Lower leg skin (tissue), 3 donors: ENCODE results near the gene UBL4A.

Source experiments
- POLR2A ChIP-seq, 2 donors: fragments of 450-650 bp; IDR thresholded peaks; one replicate each; pipeline ENCODE4 v1.6.1; 2016 to 2017; ENCODE audit warnings: antibody characterized with exemption in 2 of 2, mild to moderate bottlenecking in 1 of 2, moderate library complexity in 1 of 2
- TF ChIP-seq, protein P1 (sequence below), 3 donors: fragments of 450-650 bp; IDR thresholded peaks; one replicate each; pipeline ENCODE4 v1.5.1; 2016; ENCODE audit warnings: antibody characterized with exemption in 3 of 3, mild to moderate bottlenecking in 3 of 3, moderate library complexity in 2 of 3

DNA sequence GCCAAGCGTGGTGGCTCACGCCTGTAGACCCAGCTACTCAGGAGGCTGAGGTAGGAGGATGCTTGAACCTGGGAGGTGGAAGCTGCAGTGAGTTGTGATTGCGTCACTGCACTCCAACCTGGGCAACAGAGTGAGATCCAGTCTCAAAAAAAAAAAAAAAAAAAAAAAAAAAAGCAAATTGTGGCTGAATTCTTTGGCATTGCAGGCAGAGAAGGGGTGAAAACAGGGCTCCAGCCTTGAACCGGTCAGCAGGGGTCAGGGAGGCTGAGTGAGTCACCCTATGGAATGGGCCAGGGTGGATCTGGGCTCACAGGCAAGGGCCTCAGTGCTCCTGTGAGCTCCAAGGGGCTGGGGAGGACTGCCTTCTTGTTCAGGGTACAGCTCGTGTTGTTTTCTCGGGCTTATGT is 42.8 kb upstream of the UBL4A start:
- TF ChIP-seq, protein P1, sequence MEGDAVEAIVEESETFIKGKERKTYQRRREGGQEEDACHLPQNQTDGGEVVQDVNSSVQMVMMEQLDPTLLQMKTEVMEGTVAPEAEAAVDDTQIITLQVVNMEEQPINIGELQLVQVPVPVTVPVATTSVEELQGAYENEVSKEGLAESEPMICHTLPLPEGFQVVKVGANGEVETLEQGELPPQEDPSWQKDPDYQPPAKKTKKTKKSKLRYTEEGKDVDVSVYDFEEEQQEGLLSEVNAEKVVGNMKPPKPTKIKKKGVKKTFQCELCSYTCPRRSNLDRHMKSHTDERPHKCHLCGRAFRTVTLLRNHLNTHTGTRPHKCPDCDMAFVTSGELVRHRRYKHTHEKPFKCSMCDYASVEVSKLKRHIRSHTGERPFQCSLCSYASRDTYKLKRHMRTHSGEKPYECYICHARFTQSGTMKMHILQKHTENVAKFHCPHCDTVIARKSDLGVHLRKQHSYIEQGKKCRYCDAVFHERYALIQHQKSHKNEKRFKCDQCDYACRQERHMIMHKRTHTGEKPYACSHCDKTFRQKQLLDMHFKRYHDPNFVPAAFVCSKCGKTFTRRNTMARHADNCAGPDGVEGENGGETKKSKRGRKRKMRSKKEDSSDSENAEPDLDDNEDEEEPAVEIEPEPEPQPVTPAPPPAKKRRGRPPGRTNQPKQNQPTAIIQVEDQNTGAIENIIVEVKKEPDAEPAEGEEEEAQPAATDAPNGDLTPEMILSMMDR (IDR thresholded peaks at IDR 0.05), result no peak
- no peak for TF ChIP-seq POLR2A (IDR thresholded peaks at IDR 0.05)
